ENCODE data around the gene RNFT2.

The RNFT2 gene

GRCh38 chr12:116712458-116713303 is 25.4 kb upstream of the RNFT2 start:
- H3K4me1 ChIP-seq (ENCODE audit: control insufficient read depth in 1 of 2, insufficient read depth in 1 of 2, low read depth in 1 of 2, low read length in 1 of 2), result peaks cover 0 to 3% of the 10 kb centered on the region in 2 experiments
- H3K4me3 ChIP-seq (ENCODE audit: low read depth in 1 of 2, low read length in 1 of 2), result no peak overlapping the region
- H3K27me3 ChIP-seq, result peaks cover 30% of the 10 kb centered on the region
- H3K36me3 ChIP-seq, result peaks cover 32% of the 10 kb centered on the region
- H3K9me3 ChIP-seq, result no peaks in the 10 kb centered on the region
- TF ChIP-seq CTCF (IDR thresholded peaks at IDR 0.05), result no peak
- no peak overlapping the region for H3K27ac ChIP-seq

- H3K36me3 ChIP-seq, result peaks cover 39% of the 10 kb centered on the region
- no peaks in the 10 kb centered on the region for H3K9me3 ChIP-seq
- H3K4me3 ChIP-seq (ENCODE audit: low read depth in 1 of 2, low read length in 1 of 2), result no peak overlapping the region
- no peak overlapping the region for H3K27ac ChIP-seq
- peaks cover 0 to 3% of the 10 kb centered on the region in 2 experiments for H3K4me1 ChIP-seq (ENCODE audit: control insufficient read depth in 1 of 2, insufficient read depth in 1 of 2, low read depth in 1 of 2, low read length in 1 of 2)
- TF ChIP-seq CTCF (IDR thresholded peaks at IDR 0.05), result no peak
- peaks cover 23% of the 10 kb centered on the region for H3K27me3 ChIP-seq
Observed at GRCh38 chr12:116713527-116713926, 24.6 kb upstream of the RNFT2 start.

GRCh38 chr12:116714175-116714574 is 23.9 kb upstream of the RNFT2 start:
- no peak overlapping the region for H3K27ac ChIP-seq
- no peak for TF ChIP-seq CTCF (IDR thresholded peaks at IDR 0.05)
- no peaks in the 10 kb centered on the region for H3K9me3 ChIP-seq
- H3K4me3 ChIP-seq (ENCODE audit: low read depth in 1 of 2, low read length in 1 of 2), result no peak overlapping the region
- no peaks in the 10 kb centered on the region for H3K4me1 ChIP-seq (ENCODE audit: control insufficient read depth in 1 of 2, insufficient read depth in 1 of 2, low read depth in 1 of 2, low read length in 1 of 2)
- peaks cover 16% of the 10 kb centered on the region for H3K27me3 ChIP-seq
- peaks cover 42% of the 10 kb centered on the region for H3K36me3 ChIP-seq

- H3K36me3 ChIP-seq, result peaks cover 74% of the 10 kb centered on the region
- no peak overlapping the region for H3K27ac ChIP-seq
- no peak for TF ChIP-seq CTCF (IDR thresholded peaks at IDR 0.05)
- H3K4me1 ChIP-seq (ENCODE audit: control insufficient read depth in 1 of 2, insufficient read depth in 1 of 2, low read depth in 1 of 2, low read length in 1 of 2), result no peaks in the 10 kb centered on the region
- H3K27me3 ChIP-seq, result no peaks in the 10 kb centered on the region
- H3K9me3 ChIP-seq, result no peaks in the 10 kb centered on the region
- H3K4me3 ChIP-seq (ENCODE audit: low read depth in 1 of 2, low read length in 1 of 2), result no peak overlapping the region
Observed at GRCh38 chr12:116717466-116718437, 20.4 kb upstream of the RNFT2 start.

- no peaks in the 10 kb centered on the region for H3K4me1 ChIP-seq (ENCODE audit: control insufficient read depth in 1 of 2, insufficient read depth in 1 of 2, low read depth in 1 of 2, low read length in 1 of 2)
- TF ChIP-seq CTCF (IDR thresholded peaks at IDR 0.05), result no peak
- no peak overlapping the region for H3K4me3 ChIP-seq (ENCODE audit: low read depth in 1 of 2, low read length in 1 of 2)
- H3K27ac ChIP-seq, result no peak overlapping the region
- peaks cover 77% of the 10 kb centered on the region for H3K36me3 ChIP-seq
- no peaks in the 10 kb centered on the region for H3K27me3 ChIP-seq
- H3K9me3 ChIP-seq, result no peaks in the 10 kb centered on the region
Observed at GRCh38 chr12:116718655-116719454, 19.3 kb upstream of the RNFT2 start.
